HG03342 (cell line): ENCODE results near the gene PAEP.

Experiments used
- ATAC-seq: cut with Tn5 transposase; IDR thresholded peaks from one replicate; pipeline ENCODE4 v1.9.1; 2021; ENCODE audit warnings: mild to moderate bottlenecking, moderate library complexity; ENCODE audit not compliant: unreplicated experiment

The PAEP gene

DNA sequence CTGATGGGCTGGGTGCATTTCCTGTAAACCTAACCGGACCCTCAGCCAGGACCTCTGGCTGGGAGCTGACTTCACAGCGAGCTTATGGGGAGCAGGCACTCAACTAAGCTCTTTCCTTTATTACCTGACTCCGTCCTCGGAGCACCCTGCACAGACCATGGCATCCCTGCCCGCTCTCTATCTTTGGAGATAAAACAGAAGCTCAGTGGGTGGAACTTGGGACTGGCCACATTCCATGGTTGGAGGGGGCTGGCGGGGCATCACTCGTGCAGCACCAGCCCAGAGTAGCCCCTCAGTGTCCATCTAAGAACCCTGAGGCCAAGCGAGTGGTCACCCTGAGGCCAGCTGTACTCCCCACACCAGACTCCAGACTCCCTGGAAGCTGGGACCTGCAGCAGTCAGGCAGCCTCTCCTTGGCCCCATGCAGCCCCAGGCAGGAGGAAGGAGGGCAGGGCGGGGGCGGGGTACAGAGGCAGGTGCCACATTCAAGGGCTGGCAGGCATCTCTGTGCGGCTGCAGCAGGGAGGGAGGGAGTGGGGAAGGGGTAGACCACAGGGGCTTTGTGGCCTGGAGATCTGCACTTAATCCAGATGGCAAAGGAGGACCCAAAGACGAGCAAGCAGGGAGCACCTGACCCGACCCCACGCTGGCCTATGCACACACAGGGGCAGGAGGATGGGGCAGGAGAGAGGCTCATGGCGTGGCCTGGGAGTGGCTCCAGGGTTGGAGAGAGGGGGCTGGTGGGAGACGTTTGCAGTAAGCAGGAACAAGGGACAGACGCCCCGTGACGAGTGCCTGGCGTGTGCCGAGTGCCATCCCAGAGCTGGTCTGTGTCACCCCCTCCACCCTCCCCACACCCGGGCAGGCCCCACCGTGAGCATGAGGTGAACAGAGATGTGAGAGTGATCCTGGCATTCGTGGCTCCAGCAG, 51.7 kb downstream of the PAEP start:
- ATAC-seq: no peak

DNA sequence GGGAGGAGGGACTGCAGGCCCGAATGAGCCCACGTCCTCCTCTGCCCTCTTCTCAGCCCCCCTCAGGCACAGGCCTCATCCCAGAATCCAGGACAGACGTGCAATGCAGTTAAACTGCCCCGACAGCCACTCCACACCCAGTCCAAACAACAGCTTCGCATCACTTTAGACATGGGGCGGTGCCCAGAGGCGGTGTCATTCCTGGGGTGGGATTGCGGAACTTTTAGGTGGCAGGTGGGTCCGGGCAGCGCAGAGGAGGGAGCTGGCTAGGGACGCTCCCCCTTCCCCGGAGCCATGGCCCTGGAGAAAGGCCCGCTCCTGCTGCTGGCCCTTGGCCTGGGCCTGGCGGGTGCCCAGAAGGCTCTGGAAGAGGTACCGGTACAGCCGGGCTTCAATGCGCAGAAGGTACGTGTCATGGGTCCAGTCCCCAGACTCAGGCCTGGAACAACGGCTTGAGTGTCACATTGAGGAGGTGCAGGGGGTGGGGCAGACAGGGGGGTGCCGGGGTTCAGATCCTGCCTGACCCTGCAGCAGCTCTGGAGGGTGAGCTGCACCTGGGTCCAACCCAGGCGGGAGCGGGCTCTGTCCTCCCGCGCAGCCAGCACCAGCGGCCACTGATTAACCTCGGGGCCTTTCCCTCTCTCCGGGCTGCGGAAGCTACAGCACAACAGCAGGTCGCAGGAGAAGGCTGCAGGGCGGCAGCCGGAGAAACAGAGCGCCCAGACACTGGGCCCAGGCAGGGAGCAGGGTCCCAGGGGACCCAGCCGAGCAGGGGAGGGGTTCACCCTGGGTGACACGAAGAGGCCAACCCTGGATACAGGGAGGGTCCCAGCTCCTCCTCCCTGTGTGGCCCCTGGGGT, 52.6 kb downstream of the PAEP start:
- ATAC-seq: no peak

DNA sequence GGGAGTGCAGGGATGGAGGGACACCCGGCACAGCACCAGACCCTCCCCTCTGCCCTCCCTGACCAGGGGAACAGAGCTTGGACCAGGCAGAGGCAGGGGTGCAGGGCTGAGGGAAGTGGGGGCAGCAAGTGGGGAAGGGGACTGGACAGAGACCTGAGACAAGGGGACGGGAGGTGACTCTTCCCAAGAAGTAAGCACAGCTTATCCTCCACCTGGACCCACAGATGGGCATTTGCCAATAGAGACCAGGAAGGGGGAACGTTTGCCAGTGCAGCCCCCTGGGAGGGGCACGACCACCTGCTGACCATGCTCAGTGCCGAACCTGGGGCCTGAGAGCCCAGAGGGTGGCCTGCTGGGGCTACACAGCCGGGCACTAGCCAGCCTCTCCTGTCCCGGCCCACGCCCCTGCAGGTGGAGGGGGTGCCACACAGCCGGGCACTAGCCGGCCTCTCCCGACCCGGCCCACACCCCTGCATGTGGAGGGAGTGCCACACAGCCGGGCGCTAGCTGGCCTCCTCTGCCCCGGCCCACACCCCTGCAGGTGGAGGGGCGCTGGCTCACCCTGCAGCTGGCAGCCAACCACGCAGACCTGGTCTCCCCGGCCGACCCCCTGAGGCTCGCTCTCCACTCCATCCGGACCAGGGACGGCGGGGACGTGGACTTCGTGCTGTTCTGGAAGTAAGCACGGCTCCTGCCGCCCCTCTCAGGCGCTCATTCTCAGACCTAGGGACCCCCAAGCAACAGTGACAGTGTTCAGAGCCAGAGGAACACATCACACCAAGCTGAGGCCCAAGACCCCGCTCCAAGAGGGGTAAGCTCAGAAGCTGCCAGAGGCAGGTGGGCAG, 53.5 kb downstream of the PAEP start:
- ATAC-seq: no peak

DNA sequence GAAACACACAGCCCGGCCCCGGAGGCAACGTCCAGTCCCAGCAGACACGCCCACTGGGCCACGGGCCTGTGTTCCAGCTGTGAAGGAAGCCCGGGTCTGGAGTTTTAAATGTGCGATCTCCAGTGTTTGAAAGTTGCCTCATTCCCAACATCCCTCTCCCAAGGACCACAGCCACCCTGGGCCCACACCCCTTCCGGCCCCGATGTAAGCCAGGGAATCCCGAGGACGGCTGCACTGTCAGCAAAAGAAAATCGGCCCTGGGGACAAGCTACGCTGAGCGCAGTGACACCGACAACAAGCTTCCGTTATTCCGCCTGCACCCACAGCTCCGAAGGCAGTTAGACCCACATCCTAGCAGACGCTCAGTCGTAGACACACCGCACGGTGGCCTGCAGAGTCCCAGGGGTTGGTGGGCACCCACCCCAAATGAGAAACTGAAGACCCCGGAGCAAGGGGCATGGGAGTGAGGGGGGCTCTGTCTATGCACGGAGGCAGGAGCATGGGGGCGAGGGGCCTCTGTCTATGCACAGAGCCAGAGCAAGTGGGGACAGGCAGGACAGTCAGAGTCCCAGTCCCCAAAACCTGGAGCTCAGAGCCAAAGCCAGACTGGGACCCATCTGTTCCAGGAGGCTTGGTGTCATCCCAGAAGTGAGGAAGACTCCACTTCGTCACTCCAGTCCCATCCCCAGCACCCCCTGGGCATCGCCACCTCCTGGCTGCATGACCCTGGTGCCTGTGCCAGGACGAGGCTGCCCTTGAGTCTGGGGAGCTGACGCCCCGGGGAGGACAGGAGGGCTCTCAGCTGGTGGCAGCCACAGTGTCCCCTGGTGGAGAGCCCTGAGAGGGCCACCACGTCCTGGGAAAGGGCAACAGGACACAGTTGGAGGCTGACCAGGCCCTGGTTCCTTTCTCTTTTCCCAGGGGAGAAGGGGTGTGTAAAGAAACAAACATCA, 54.4 kb downstream of the PAEP start:
- no peak for ATAC-seq
